ENCODE measurements around the gene DLGAP1.

Gene DLGAP1

DNA sequence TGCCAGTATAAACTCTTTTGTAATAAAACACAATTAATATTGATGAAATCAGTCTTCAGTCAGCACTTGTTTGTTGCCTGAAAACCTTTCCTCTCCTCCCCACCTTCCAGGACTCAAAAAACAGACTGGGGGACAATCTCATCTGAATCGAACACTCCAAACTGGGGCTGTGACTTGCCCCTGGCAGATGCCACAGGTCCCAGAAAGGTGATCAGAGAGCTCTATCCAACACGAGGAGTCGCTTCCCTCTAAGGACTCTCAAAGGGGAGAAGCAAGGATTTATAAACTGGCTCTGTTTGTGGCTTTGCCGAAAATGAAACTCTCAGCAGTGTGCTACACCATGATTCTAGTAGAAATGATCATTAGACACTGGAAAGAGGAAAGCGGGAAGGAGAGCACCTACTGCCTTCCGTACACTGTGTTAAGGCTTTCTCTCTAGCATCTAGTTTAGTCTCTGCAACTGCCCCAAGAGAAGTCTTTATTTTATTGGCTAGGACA lies 805.9 kb downstream of the DLGAP1 start:
- no peak for DNase-seq

DNA sequence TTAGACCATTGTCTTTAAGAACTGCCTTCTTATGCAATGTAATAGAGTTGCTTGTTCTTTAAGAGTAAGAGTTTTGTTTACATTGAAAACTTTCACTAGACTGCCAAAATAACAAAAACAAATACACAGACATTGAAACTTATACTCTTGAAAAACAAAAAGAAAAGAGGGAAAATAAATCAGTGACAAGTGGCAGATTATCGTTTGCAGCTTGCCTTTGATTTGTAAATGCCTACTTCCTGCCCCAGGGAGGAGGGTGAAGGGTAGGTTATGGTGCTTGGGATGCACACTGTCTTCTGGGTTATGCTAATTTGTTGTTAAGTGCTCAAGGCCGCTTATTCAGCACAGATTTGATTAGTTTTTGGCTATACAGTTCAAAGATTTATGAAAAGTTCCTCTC lies 806.5 kb downstream of the DLGAP1 start:
- DNase-seq: no peak

DNA sequence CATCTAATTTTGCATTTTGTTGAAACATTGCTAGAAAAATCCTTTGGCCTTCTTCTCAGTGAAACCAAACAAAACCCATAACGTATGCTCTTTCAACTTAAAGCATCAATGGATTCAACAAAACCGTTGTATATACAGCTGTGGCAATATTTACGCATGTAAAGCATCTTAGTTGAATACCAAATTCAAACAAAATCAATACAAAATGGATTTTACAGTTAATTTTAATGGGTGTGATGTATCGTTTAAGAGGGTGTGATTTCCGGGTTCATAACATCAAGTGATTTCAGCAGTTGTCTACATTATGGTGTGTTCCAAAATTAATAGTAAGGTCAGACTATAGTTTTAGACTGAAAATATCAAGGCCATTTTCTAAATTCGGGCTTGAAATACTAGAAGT lies 806.9 kb downstream of the DLGAP1 start:
- no peak for DNase-seq

DNA sequence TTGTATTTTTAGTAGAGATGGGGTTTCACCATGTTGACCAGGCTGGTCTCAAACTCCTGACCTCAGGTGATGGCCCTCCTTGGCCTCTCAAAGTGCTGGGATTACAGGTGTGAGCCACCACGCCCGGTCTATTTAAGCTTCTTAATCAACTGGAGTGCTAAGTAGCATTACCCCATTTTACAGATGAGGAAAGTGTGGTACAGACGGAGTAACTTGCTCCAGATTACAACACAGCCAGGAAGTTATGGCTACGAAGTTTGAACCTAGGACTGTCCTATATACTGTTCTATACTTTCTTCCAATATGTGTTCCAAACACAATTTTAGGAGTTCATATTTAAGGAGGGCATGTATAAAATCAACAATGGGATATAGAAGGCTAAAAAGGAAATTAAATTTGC lies 807.5 kb downstream of the DLGAP1 start:
- no peak for DNase-seq

DNA sequence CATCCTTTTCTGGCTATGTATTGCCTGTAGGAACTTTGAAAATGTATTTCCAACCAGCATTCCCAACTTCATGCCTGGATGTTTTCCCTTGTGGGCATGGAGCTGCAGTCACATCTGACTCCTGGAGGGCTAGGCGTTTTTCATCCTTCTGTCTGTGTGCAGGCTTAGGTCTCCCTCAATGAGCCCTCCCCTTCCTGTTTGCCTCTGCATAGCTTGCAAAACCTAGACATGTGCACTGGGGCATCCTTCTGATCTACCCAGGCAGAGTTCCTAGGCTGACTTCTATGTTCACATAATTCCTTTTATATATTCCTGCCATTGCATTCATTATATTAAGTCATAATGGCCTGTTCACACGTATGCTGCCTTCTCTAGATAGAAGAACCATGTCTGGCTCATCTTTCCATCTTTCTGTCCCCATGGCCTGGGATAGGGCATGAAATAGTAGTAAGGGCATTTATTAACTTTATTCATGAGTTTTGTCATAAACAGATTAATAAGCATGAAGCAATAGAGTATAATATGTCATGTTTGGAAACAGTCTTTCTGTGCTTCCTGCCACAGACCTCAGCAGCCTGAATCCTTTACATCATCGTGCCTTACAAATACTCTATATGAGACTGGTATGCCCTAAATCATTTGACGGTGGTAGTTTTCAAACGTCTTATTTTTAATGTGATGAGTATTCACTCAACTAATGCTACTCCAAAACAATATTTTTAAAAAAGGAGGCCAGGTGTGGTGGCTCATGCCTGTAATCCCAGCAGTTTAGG lies 809.5 kb downstream of the DLGAP1 start:
- no peak for DNase-seq

DNA sequence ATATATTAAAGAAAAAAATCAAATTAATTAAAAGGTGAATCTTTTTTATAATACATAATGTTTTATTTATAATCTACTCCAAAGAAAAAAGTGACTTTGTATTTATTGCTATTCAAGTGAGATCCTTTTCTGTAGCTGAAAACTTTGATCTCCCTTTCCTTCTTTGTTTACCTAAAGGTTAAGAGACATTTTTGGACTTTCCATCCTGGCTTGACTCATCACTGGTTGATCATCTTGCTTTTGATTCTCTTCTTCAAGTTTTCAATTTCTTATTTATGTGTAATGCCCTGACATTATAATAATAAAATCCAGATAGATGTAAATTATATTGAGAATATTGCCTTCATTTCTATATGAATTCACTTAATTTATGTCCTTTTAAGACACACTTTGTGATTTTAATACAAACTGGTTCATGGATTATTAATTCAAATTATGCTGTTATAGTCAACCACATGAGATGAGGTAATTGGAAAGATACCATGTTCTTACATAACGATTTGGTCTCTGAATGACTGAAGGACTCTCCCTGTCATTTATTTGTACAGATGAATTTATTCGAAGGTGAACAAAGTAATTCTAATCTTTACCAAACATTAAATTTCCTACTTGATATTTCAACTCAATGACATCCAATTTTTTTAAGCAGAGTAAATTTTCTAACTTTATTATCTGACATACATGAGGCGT lies 820.7 kb downstream of the DLGAP1 start:
- no peak for DNase-seq

DNA sequence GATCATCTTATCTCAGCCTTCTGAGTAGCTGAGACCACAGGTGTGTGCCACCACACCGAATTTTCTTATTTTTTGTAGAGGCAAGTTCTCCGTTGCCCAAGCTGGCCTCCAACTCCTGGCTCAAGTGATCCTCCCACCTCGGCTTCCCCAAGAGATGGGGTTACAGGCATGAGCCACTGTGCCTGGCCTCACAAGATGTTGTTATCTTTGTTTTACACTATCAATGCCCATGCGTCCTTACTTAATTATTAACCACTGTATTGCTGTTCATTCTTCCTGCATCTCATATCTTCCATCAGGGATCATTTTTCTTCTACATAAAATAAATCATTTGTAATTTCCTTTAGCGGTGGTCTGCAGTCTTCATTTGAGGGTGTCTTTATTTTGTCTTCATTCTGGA lies 823.2 kb downstream of the DLGAP1 start:
- no peak for DNase-seq

DNA sequence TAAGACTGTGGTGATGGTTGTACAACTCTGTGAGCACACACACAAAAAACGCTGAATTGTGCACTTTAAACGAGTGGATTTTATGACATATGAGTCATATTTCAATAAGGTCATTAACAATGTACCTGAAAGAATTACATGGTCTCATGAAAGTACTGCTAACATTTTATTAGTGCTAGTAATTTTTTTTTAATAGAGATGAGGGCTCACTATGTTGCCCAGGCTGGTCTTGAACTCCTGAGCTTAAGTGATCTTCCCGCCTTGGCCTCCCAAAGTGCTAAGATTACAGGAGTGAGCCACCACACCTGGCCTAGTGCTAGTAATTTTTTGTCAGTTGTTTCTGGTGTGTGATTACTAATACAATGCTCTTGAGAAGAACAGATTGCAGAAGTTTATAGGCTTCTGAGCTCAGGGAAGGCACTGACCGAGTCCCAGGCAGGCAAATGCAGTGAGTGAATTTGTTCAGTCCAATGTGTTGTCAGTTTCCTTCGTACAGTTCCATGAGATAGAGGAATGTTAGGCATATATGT lies 828.1 kb downstream of the DLGAP1 start:
- DNase-seq: no peak

DNA sequence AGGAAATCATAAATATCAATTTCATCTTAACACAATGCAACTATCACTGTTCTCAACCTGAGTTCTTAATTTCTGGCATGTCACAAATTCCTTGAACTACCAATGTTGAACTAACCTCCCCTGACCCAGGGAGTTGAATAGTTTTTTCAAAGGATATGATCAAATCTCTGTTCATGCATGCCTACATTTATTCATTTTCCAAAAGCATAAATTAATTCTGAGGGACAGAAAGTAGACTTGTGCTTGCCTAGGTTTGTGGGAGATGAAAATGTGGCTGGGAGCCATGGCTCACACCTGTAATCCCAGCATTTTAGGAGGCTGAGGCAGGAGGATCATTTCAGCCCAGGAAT lies 829.4 kb downstream of the DLGAP1 start:
- DNase-seq: no peak

DNA sequence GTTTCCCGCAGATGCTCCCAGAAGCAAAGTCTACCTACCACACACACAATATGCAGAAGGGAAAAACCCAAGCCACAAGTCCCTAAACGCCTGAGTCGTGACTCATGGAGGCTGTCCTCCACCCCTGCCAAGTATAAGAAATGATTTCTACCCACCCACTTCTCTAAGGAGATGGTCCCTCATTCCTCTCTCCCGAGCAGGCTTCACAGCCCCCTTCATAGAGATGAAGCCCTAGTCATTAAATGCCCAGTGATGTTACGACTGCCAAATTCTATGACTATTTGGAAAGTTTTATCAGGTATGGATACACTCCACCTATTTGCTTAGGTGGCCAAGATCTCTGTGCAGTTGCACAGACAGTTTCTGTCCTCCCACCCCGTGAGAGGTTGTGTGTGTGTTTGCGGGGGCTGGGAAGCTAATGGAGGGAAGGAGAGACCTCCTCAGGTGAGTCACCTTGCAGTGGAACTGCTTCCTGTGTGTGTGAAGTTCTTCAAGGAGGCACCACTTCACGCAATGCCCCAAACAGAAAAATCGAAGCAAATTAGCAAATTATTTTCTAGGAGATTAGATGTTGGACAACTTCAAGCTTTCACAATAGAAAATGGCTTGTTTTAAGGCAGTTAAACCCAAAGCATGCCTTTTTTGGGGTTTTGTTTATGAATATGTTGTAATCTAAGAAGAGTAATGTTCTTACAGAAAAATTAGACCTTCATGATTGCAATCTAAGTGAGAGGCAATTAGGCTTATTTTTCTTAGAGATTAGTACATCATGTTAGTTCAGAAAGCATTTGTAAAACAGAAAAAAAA lies 830.0 kb downstream of the DLGAP1 start:
- DNase-seq: no peak

DNA sequence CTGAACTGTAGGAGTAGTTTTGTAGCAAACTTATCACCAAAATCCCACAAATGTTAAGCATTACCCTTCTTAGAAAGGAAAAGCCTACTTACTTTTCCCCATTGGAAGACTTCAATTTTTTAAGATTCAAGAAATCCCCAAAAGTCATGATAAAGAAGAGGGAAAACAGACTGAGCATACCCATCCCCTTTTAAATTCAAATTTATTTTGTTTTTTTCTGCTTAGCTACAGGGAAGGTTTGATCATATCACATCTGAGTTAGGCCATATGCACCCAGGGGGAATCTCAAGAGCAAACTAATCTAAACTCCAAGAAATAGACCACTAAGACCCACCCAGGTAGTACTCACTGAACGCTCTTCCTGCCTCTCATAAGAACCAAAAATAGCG lies 830.6 kb downstream of the DLGAP1 start:
- DNase-seq: no peak

DNA sequence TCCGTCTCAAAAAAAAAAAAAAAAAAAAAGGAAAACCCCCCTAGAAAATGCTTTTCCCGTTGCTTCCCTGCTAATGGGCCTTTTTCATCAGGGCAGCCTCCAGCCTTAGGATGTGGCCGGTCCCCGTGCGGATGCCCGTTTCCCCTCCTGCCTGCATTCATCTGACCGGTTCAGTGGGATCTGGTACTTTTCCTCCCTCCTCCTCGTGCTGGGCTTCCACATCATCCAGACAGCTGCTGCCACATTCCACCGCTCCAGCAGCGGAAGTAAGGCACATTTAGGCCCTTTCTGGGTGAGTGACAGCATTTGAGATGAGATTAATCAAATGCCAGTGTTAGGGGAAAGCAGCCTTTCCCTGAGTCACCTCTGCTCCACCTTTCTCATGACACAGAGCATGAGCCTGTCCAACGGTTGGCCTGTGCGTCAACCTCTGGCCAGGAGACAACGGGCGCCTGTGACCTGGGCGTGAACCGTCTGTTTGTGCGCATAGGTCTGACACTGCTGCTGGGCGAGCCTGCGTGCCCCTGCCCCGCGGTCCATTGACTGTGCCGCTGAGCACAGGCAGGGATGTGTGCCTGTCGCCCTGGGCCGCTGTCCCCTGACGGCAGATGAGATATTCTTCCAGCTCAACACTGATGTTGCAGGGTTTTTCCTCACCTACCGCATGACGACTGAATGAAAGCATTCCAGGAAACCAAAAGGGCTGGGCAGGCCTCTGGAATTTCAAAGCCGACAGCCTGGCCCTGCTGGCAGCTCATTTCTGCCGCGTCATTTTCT lies 831.1 kb downstream of the DLGAP1 start:
- no peak for DNase-seq

DNA sequence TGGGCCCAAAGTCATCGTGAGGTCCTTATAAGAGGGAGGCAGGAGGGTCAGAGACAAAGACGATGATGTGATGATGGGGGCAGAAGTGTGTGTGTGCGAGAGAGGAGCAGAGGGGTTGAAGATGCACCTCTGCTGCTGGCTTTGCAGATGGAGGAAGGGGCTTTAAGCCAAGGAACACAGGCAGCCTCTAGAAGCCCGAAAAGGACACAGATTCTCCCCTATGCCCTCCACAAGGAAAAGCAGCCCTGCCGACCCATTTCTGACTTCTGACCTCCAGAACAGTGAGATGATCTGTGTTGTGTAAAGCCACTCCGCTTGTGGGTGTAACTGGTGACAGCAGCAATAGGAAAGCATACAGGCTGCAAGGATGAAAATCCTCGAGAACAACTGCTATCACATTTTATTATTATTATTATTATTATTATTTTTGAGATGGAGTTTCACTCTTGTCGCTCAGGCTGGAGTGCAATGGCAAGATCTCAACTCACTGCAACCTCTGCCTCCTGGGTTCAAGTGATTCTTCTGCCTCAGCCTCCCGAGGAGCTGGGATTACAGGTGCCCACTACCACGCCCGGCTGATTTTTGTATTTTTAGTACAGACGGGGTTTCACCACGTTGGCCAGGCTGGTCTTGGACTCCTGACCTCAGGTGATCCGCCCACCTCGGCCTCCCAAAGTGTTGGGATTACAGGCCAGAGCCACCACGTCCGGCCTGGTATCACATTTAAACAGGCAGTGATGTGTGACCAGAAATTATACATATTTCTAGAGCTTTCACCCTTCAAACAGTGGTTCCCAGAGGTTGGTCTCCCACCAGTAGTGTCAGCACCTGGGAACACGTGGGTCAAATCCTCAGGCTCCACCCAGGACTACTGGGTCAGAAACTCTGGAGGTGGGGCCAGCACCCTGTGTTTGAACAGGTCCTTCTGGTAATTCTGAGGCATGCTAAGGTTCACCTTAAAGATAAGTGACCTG lies 834.7 kb downstream of the DLGAP1 start:
- no peak for DNase-seq

DNA sequence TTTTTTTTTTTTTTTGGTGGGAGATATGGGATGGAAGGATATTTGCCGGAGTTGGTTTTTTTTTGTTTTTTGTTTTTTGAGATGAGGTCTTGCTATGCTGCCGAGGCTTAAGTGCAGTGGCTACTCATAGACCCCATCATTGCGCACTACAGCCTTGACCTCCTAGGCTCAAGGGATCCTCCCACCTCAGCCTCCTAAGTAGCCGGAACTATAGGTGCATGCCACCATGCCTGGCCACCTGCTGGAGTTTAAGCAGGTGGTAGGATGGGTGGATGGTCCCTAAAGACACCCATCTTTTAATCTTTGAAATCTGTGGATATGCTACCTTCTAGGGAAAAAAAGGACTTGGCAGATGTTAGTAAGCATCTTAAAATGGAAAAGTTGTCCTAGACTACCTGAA lies 835.4 kb downstream of the DLGAP1 start:
- DNase-seq: no peak

DNA sequence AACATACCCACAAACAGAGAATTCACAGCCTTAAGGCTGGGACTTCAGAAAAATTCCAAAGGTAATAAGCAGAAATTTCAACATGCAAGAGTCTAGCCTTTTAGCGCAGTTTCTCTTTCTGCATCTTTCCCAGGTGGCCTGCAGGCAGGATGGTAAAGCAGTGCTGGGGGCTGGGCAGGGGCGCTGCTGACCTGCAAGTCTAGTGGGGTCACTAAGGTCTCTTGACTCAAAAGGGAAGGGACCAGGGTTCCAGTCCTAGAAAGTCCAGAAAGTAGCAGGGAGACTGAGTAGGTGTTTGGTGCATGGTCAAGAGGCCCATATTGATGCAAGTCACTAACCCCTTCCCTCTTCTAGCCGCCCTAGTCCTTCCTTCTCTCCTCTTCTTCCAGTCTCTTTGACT lies 835.9 kb downstream of the DLGAP1 start:
- DNase-seq: no peak

DNA sequence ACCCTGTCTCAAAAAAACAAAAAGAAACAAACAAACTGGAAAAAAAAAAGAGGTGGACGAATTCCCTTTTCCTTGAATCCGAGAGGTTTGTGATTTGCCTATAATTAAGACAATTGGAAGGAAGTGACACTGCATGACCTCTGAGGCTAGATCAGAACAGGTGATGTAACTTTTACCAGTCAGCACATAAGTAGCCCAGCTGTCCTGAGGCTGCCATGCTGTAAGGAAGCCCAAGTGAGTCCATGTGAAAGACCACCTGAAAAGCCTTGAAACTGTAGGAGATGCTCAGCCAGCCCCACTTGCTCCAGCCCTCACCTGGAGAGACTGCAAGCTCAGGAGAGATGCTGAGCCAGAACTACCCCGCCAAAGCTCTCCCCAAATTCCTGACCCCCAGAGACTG lies 838.4 kb downstream of the DLGAP1 start:
- no peak for DNase-seq

DNA sequence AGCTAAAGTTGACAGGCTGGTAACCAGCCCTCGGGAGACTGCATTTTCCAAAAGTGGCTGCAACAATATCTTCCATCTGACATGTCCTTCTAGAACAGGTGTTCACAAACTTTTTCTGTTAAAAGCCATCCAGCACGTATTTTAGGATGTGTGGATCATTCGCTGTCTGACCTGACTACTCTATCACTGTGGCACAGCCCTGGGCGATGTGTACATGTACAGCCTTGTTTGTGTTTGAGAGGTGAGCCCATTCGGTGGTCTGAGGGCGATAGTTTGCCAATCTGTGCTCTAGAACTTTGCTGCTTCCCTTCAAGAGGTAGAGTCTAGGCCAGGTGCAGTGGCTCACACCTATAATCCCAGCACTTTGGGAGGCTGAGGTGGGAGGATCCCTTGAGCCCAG lies 839.0 kb downstream of the DLGAP1 start:
- no peak for DNase-seq

DNA sequence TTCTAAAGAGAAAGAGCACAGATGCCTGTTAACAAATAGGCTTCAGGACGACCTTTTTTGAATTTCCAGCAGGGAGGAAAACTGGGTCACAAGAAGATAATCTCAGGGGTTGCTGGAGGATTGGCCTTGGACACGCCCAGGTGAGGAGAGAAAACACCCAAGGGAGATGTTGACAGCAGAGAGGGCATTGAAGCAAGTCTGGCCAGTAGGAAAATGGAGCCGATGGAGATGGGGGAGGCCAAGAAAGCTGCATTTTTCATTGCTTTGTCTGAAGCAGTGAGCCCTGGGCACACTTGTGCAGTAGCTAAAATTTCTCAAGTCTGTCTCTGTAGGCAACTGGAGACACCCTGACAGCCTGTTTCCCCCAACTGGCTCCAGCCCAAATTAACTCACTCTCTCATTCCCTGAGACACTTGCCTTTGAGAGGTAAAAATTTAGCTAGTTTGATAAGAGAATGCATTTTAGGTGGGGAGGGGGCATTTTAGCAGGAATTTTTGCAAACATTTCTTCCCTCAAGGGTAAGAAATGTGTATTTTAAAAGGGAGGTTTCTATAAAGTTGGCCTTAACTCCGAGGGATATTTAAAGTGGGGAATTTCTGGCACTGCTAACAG lies 839.6 kb downstream of the DLGAP1 start:
- no peak for DNase-seq

DNA sequence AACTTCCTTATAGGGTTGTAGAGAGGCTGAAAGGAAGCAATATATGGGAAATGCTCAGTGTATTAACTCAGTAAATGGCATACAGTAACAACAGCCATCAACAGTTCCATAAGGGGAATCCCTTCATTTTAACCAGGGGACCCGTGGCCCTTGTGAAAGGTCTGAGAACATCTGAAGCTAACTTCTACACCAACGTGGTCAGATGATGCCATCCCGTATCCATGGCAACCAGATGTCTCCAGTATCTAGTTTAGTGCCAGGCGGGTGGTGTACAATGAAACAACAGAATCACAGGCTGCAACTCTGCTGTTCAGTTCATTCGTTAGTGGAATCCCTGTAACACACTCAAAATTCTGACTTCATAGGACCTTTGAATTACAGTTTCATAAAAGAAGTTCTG lies 842.8 kb downstream of the DLGAP1 start:
- DNase-seq: no peak

DNA sequence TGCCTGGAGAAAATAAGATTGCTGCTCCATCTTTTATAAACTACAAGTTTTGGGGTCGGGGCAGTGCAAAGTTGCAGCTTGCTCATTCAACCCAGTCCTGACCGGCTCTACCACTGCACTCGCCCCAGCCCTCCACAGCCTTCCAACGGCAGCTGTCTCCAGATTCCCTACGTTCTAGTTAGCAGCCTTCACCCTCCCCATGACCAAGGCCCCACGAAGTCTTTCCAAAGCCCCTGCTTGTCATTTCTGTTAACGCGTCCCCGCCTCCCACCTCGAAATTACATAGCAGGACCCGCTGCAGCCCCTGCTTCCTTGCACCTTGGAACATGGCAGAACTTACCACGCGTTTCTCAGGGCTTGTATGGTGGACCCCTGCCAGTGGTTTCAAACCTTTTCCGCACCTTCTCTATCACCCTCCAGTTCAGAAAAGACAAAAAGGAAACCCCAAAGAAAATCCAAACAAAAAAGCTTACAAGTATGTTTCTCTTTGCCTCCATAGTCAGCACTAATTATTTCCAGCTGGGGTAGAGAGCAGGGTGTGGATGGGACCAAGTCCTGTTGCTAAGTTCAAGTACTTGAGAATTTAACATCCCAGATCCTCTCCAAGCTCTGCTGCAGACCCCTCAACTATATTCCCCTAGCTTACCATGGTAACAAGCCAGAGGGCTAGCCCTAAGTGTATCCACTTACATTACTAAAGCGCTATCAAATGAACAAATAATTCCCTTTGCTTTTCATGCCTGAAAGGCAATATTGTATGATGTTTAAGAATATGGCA lies 843.6 kb downstream of the DLGAP1 start:
- no peak for DNase-seq
